SU-DHL-6 (cell line): Measurements from ENCODE around the gene TMEM26.

Experiments used
- H2AFZ ChIP-seq: fragments of 200-600 bp; sonication (generic); 2 replicates; pipeline ENCODE4 v1.6.1; 2014; ENCODE audit warnings: low read depth, mild to moderate bottlenecking, moderate library complexity, mixed read lengths, antibody characterized with exemption, low read length; ENCODE audit not compliant: severe bottlenecking
- H3F3A ChIP-seq: fragments of 200-600 bp; shearing (Covaris generic); 2 replicates; pipeline ENCODE4 v1.6.0; 2016; ENCODE audit warnings: antibody characterized with exemption, mild to moderate bottlenecking; ENCODE audit not compliant: insufficient read depth
- H3K27ac ChIP-seq: fragments of 200-600 bp; sonication (generic); 2 replicates; pipeline ENCODE4 v1.5.1; 2016; ENCODE audit warnings: low read depth, mild to moderate bottlenecking, low read length, moderate library complexity, mixed read lengths
- H3K27me3 ChIP-seq: fragments of 200-600 bp; sonication (generic), shearing (Covaris generic); 2 replicates; pipeline ENCODE4 v1.6.0; 2014; ENCODE audit warnings: mild to moderate bottlenecking, low read length
- H3K36me3 ChIP-seq: fragments of 200-600 bp; sonication (generic); 2 replicates; pipeline ENCODE4 v1.6.1; 2014; ENCODE audit warnings: mild to moderate bottlenecking, low read length, mixed read lengths
- H3K4me2 ChIP-seq: fragments of 300-600, 200-600 bp; shearing (Covaris generic), sonication (generic); 2 replicates; pipeline ENCODE4 v1.6.0; 2014; ENCODE audit warnings: low read length, low read depth, mild to moderate bottlenecking; ENCODE audit not compliant: poor library complexity, severe bottlenecking
- H3K4me3 ChIP-seq: fragments of 200-600 bp; sonication (generic); 2 replicates; pipeline ENCODE4 v1.5.1; 2014; ENCODE audit warnings: antibody characterized with exemption, low read length, mild to moderate bottlenecking, mixed read lengths; ENCODE audit not compliant: insufficient read depth, poor library complexity, severe bottlenecking
- H3K79me2 ChIP-seq: fragments of 200-600 bp; sonication (generic); 2 replicates; pipeline ENCODE4 v1.6.1; 2014; ENCODE audit warnings: mild to moderate bottlenecking, low read length, moderate library complexity; ENCODE audit not compliant: insufficient read depth
- H3K9ac ChIP-seq: fragments of 200-600 bp; sonication (generic); 2 replicates; pipeline ENCODE4 v1.7.0; 2014; ENCODE audit warnings: mild to moderate bottlenecking, low read length
- H3K9me2 ChIP-seq: fragments of 200-600 bp; sonication (generic); replicated peaks from 2 replicates; pipeline ENCODE4 v1.6.1; 2014; ENCODE audit warnings: low read length; ENCODE audit not compliant: insufficient read depth
- H3K9me3 ChIP-seq: fragments of 200-600 bp; sonication (generic); 2 replicates; pipeline ENCODE4 v1.6.1; 2014; ENCODE audit warnings: low read length, mixed read lengths; ENCODE audit not compliant: insufficient read depth
- H4K20me1 ChIP-seq: fragments of 200-600 bp; sonication (generic); 2 replicates; pipeline ENCODE4 v1.6.1; 2014; ENCODE audit warnings: low read depth, mild to moderate bottlenecking, antibody characterized with exemption, low read length, moderate library complexity, mixed read lengths
- EZH2phosphoT487 ChIP-seq: fragments of 200-600 bp; sonication (generic), shearing (Covaris generic); conservative IDR thresholded peaks from 2 replicates; pipeline ENCODE4 v1.6.1; 2018; ENCODE audit warnings: mild to moderate bottlenecking, antibody characterized with exemption, low read length, moderate library complexity, mixed read lengths
- TF ChIP-seq, protein P1 (sequence below): fragments of 200-600 bp; sonication (generic); IDR thresholded peaks from one replicate; pipeline ENCODE4 v1.5.1; 2017; ENCODE audit warnings: antibody characterized with exemption, mild to moderate bottlenecking, low read length, moderate library complexity; ENCODE audit not compliant: insufficient read depth, poor library complexity, severe bottlenecking

TMEM26 gene

GRCh38 chr10:61378865-61379264, 74.3 kb downstream of the TMEM26 start:
- Histone ChIP-seq H3F3A (no peaks in the 10 kb centered on the region), H3K9ac (no peak overlapping the region), H2AFZ (no peak overlapping the region), H3K9me3 (no peaks in the 10 kb centered on the region), H3K27ac (no peak overlapping the region), H3K79me2 (no peaks in the 10 kb centered on the region), H3K36me3 (no peaks in the 10 kb centered on the region), H3K4me2 (no peak overlapping the region), H3K27me3 (no peaks in the 10 kb centered on the region), H4K20me1 (no peaks in the 10 kb centered on the region), H3K9me2 (no peaks in the 10 kb centered on the region), H3K4me3 (no peak overlapping the region)
- TF ChIP-seq, protein P1, sequence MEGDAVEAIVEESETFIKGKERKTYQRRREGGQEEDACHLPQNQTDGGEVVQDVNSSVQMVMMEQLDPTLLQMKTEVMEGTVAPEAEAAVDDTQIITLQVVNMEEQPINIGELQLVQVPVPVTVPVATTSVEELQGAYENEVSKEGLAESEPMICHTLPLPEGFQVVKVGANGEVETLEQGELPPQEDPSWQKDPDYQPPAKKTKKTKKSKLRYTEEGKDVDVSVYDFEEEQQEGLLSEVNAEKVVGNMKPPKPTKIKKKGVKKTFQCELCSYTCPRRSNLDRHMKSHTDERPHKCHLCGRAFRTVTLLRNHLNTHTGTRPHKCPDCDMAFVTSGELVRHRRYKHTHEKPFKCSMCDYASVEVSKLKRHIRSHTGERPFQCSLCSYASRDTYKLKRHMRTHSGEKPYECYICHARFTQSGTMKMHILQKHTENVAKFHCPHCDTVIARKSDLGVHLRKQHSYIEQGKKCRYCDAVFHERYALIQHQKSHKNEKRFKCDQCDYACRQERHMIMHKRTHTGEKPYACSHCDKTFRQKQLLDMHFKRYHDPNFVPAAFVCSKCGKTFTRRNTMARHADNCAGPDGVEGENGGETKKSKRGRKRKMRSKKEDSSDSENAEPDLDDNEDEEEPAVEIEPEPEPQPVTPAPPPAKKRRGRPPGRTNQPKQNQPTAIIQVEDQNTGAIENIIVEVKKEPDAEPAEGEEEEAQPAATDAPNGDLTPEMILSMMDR: no peak
- TF ChIP-seq EZH2phosphoT487: no peak

GRCh38 chr10:61376908-61377368, 76.2 kb downstream of the TMEM26 start:
- no peaks in the 10 kb centered on the region for H3K79me2 ChIP-seq
- no peaks in the 10 kb centered on the region for H3K9me3 ChIP-seq
- no peaks in the 10 kb centered on the region for H3K9me2 ChIP-seq
- no peak overlapping the region for H3K9ac ChIP-seq
- H4K20me1 ChIP-seq: no peaks in the 10 kb centered on the region
- H3K27me3 ChIP-seq: no peaks in the 10 kb centered on the region
- TF ChIP-seq, protein P1: no peak
- H3K36me3 ChIP-seq: no peaks in the 10 kb centered on the region
- H3K4me3 ChIP-seq: no peak overlapping the region
- H3K27ac ChIP-seq: no peak overlapping the region
- no peaks in the 10 kb centered on the region for H3F3A ChIP-seq
- no peak overlapping the region for H2AFZ ChIP-seq
- H3K4me2 ChIP-seq: no peak overlapping the region

- no peak for TF ChIP-seq EZH2phosphoT487
- TF ChIP-seq, protein P1: no peak
- Histone ChIP-seq H3K27me3 (no peaks in the 10 kb centered on the region), H2AFZ (no peak overlapping the region), H3K9me3 (no peaks in the 10 kb centered on the region), H3K36me3 (no peaks in the 10 kb centered on the region), H3K27ac (no peak overlapping the region), H3K79me2 (no peaks in the 10 kb centered on the region), H3K9me2 (no peaks in the 10 kb centered on the region), H3K4me2 (no peak overlapping the region), H3F3A (no peaks in the 10 kb centered on the region), H3K9ac (no peak overlapping the region), H3K4me3 (no peak overlapping the region), H4K20me1 (no peaks in the 10 kb centered on the region)
These were observed 76.8 kb downstream of the TMEM26 start for GRCh38 chr10:61376377-61376776.
